Osteocyte (in vitro differentiated cells): ENCODE results near the gene ANKRD39. TPM values are rescaled to one million over a fixed set of nuclear protein-coding genes. Genes with fewer than 3 reads are reported as not detected.

Experiments
- DNase-seq: peaks from one replicate; pipeline ENCODE4 v3.0.0; 2021; ENCODE audit warnings: mixed read lengths; ENCODE audit not compliant: unreplicated experiment; ENCODE audit errors: extremely low spot score
- H3K27ac Mint-ChIP-seq: one replicate; pipeline ENCODE4 v1.8.0; 2021; ENCODE audit warnings: mild to moderate bottlenecking, mixed read lengths; ENCODE audit not compliant: unreplicated experiment
- H3K27me3 Mint-ChIP-seq: one replicate; pipeline ENCODE4 v1.8.0; 2021; ENCODE audit warnings: mixed read lengths; ENCODE audit not compliant: unreplicated experiment
- H3K36me3 Mint-ChIP-seq: one replicate; pipeline ENCODE4 v1.8.0; 2021; ENCODE audit warnings: mixed read lengths; ENCODE audit not compliant: unreplicated experiment
- H3K4me1 Mint-ChIP-seq: one replicate; pipeline ENCODE4 v1.8.0; 2021; ENCODE audit warnings: mixed read lengths; ENCODE audit not compliant: unreplicated experiment
- H3K4me3 Mint-ChIP-seq: one replicate; pipeline ENCODE4 v1.8.0; 2021; ENCODE audit warnings: mild to moderate bottlenecking, moderate library complexity, mixed read lengths; ENCODE audit not compliant: unreplicated experiment
- H3K9me3 Mint-ChIP-seq: one replicate; pipeline ENCODE4 v1.8.0; 2021; ENCODE audit warnings: mixed read lengths; ENCODE audit not compliant: unreplicated experiment
- CTCF ChIP-seq: fragments of 200-600 bp; sonication (generic); IDR thresholded peaks from 2 replicates; pipeline ENCODE4 v1.5.0; 2021; ENCODE audit warnings: antibody characterized with exemption, mild to moderate bottlenecking, moderate library complexity
- total RNA-seq: library from RNA; stranded (reverse); gene quantifications from 2 replicates; pipeline ENCODE4 v1.2.1, GENCODE V29; 2021

ANKRD39 gene
- total RNA-seq, 1 donor from 2014 or later: 12.4 TPM

- Mint-ChIP-seq H3K9me3 (no peaks in the 10 kb centered on the region), H3K4me3 (no peak overlapping the region), H3K27ac (no peak overlapping the region), H3K27me3 (no peaks in the 10 kb centered on the region), H3K4me1 (peaks cover 4% of the 10 kb centered on the region), H3K36me3 (peaks cover 23% of the 10 kb centered on the region)
- TF ChIP-seq CTCF: no peak
- DNase-seq: no peak
These were observed 33.5 kb downstream of the ANKRD39 start for GRCh38 chr2:96824079-96824870.

- H3K4me3 Mint-ChIP-seq: no peak overlapping the region
These were observed 34.6 kb downstream of the ANKRD39 start for GRCh38 chr2:96823198-96823597.

GRCh38 chr2:96822786-96823185 is 35.0 kb downstream of the ANKRD39 start:
- no peak for DNase-seq
- Mint-ChIP-seq H3K36me3 (peaks cover 18% of the 10 kb centered on the region), H3K4me3 (no peak overlapping the region), H3K4me1 (peaks cover 15% of the 10 kb centered on the region), H3K9me3 (no peaks in the 10 kb centered on the region), H3K27ac (no peak overlapping the region), H3K27me3 (no peaks in the 10 kb centered on the region)
- no peak for TF ChIP-seq CTCF

More at GRCh38 chr2:96823198-96823597, 34.6 kb downstream of the ANKRD39 start:
- H3K27me3 Mint-ChIP-seq: no peaks in the 10 kb centered on the region
- no peak for TF ChIP-seq CTCF
- H3K9me3 Mint-ChIP-seq: no peaks in the 10 kb centered on the region
- no peak overlapping the region for H3K27ac Mint-ChIP-seq
- H3K36me3 Mint-ChIP-seq: peaks cover 18% of the 10 kb centered on the region
- H3K4me1 Mint-ChIP-seq: peaks cover 13% of the 10 kb centered on the region
- DNase-seq: no peak

- no peak overlapping the region for H3K27ac Mint-ChIP-seq
These were observed 36.6 kb downstream of the ANKRD39 start for GRCh38 chr2:96821113-96821675.

More at GRCh38 chr2:96821113-96821675, 36.6 kb downstream of the ANKRD39 start:
- peaks cover 22% of the 10 kb centered on the region for H3K4me1 Mint-ChIP-seq
- no peak for DNase-seq
- H3K9me3 Mint-ChIP-seq: no peaks in the 10 kb centered on the region
- H3K27me3 Mint-ChIP-seq: no peaks in the 10 kb centered on the region
- H3K36me3 Mint-ChIP-seq: peaks cover 18% of the 10 kb centered on the region
- no peak overlapping the region for H3K4me3 Mint-ChIP-seq
- TF ChIP-seq CTCF: no peak
